Neural cell (in vitro differentiated cells): ENCODE data around the gene AP3B1. TPM values are rescaled to one million over a fixed set of nuclear protein-coding genes. Genes with fewer than 3 reads are reported as not detected.

Source experiments
- H2AFZ ChIP-seq: fragments of 200-600, 300-800 bp; sonication (generic), shearing (Covaris generic); 2 replicates; pipeline ENCODE4 v1.6.0; 2014; ENCODE audit warnings: low read depth, mild to moderate bottlenecking, antibody characterized with exemption, low read length, moderate library complexity
- H3F3A ChIP-seq: fragments of 200-600 bp; shearing (Covaris generic); 2 replicates; pipeline ENCODE4 v1.6.1; 2016; ENCODE audit warnings: mild to moderate bottlenecking, moderate library complexity, mixed read lengths, antibody characterized with exemption, low read length; ENCODE audit not compliant: insufficient read depth, poor library complexity, severe bottlenecking
- H3K27ac ChIP-seq: fragments of 200-600, 300-800 bp; sonication (generic), shearing (Covaris generic); 2 replicates; pipeline ENCODE4 v1.5.1; 2014; ENCODE audit warnings: mild to moderate bottlenecking, low read length, moderate library complexity
- H3K27me3 ChIP-seq: fragments of 300-800, 200-600 bp; sonication (generic), shearing (Covaris generic); 2 replicates; pipeline ENCODE4 v1.6.0; 2014; ENCODE audit warnings: mild to moderate bottlenecking, low read depth, low read length, moderate library complexity; ENCODE audit not compliant: insufficient read depth
- H3K36me3 ChIP-seq: fragments of 300-800, 200-600 bp; sonication (generic), shearing (Covaris generic); 2 replicates; pipeline ENCODE4 v1.5.1; 2014; ENCODE audit warnings: mild to moderate bottlenecking, antibody characterized with exemption, low read length, moderate library complexity; ENCODE audit not compliant: insufficient read depth
- H3K4me2 ChIP-seq: fragments of 300-800, 200-600 bp; sonication (generic), shearing (Covaris generic); 2 replicates; pipeline ENCODE4 v1.6.0; 2014; ENCODE audit warnings: mild to moderate bottlenecking, low read length
- H3K4me3 ChIP-seq: fragments of 300-800, 200-600 bp; sonication (generic), shearing (Covaris generic); 2 replicates; pipeline ENCODE4 v1.5.1; 2014; ENCODE audit warnings: mild to moderate bottlenecking, low read length, moderate library complexity
- H3K79me2 ChIP-seq: fragments of 200-600 bp; shearing (Covaris generic); replicated peaks from 2 replicates; pipeline ENCODE4 v1.6.0; 2014; ENCODE audit warnings: mild to moderate bottlenecking, low read length, moderate library complexity; ENCODE audit not compliant: insufficient read depth
- H3K9ac ChIP-seq: fragments of 300-800, 200-600 bp; sonication (generic), shearing (Covaris generic); 2 replicates; pipeline ENCODE4 v1.6.1; 2016; ENCODE audit warnings: mild to moderate bottlenecking, low read length, mixed read lengths
- H3K9me2 ChIP-seq: fragments of 200-600 bp; shearing (Covaris generic); 2 replicates; pipeline ENCODE4 v1.6.1; 2016; ENCODE audit warnings: mild to moderate bottlenecking, low read length, mixed read lengths; ENCODE audit not compliant: insufficient read depth
- H3K9me3 ChIP-seq: fragments of 200-600, 300-800 bp; sonication (generic), shearing (Covaris generic); 2 replicates; pipeline ENCODE4 v1.6.1; 2016; ENCODE audit warnings: mild to moderate bottlenecking, mixed run types, low read length, moderate library complexity, mixed read lengths
- H4K20me1 ChIP-seq: fragments of 200-600 bp; shearing (Covaris generic); 2 replicates; pipeline ENCODE4 v1.6.1; 2016; ENCODE audit warnings: mild to moderate bottlenecking, mixed run types; ENCODE audit not compliant: insufficient read depth
- EP300 ChIP-seq: fragments of 450-650 bp; conservative IDR thresholded peaks from 2 replicates; pipeline ENCODE4 v1.6.1; 2014; ENCODE audit warnings: antibody characterized with exemption, mild to moderate bottlenecking, moderate library complexity; ENCODE audit not compliant: poor library complexity, severe bottlenecking
- EZH2 ChIP-seq: fragments of 200-600, 300-800 bp; shearing (Covaris generic), sonication (generic); IDR thresholded peaks from 2 replicates; pipeline ENCODE4 v1.6.1; 2014; ENCODE audit warnings: antibody characterized with exemption, low read length, borderline replicate concordance, mild to moderate bottlenecking; ENCODE audit not compliant: insufficient read depth, poor library complexity, severe bottlenecking
- MXI1 ChIP-seq: fragments of 450-650 bp; conservative IDR thresholded peaks from 2 replicates; pipeline ENCODE4 v1.6.1; 2014; ENCODE audit warnings: antibody characterized with exemption, mild to moderate bottlenecking; ENCODE audit not compliant: poor library complexity, severe bottlenecking
- POLR2AphosphoS5 ChIP-seq: IDR thresholded peaks from 2 replicates; pipeline ENCODE4 v1.6.1; 2012
- RAD21 ChIP-seq: fragments of 450-650 bp; conservative IDR thresholded peaks from 2 replicates; pipeline ENCODE4 v1.6.1; 2014; ENCODE audit warnings: antibody characterized with exemption, mild to moderate bottlenecking, moderate library complexity
- SMC3 ChIP-seq: fragments of 450-650 bp; conservative IDR thresholded peaks from 2 replicates; pipeline ENCODE4 v1.6.1; 2014; ENCODE audit warnings: antibody characterized with exemption, mild to moderate bottlenecking, moderate library complexity; ENCODE audit not compliant: poor library complexity
- TAF1 ChIP-seq: IDR thresholded peaks from 2 replicates; pipeline ENCODE4 v1.6.1; 2012; ENCODE audit warnings: low read depth
- polyA plus RNA-seq: library from polyadenylated mRNA; depleted of rRNA; stranded (reverse); fragments of >200 nt; gene quantifications from 2 replicates; pipeline ENCODE4 v1.2.3, GENCODE V29; 2014
- TF ChIP-seq, protein P1 (sequence below): fragments of 450-650 bp; IDR thresholded peaks from 2 replicates; pipeline ENCODE4 v1.5.1; 2014; ENCODE audit warnings: antibody characterized with exemption, mild to moderate bottlenecking, moderate library complexity; ENCODE audit not compliant: poor library complexity, severe bottlenecking
- TF ChIP-seq, protein P2 (sequence below): IDR thresholded peaks from 2 replicates; pipeline ENCODE4 v1.6.1; 2012; ENCODE audit warnings: borderline replicate concordance

Gene AP3B1
- polyA plus RNA-seq, 1 donor from 2014 or later, result 8.5 TPM

DNA sequence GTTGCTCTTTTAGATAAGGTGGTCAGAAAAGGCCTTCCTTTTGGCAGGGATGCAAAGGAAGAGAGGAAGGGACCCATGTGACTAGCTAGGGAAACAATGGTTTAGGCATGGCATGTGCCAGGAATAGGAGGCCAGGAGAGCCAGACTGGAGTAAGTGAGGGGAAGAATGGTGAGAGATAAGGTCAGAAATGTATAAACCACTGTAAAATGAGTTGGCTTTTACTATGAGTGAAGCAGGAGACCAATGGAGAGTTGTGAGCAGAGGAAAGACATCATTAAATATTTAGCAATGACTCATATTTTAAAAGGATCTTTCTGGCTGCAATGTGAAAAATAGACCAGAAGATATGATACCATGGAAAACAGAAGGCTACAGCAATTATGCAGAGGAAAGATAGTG lies 50.9 kb downstream of the AP3B1 start:
- Histone ChIP-seq H3K36me3 (no peaks in the 10 kb centered on the region), H3K27ac (no peak overlapping the region), H3F3A (no peaks in the 10 kb centered on the region), H3K4me2 (no peak overlapping the region), H3K9me2 (no peaks in the 10 kb centered on the region), H2AFZ (no peak overlapping the region), H4K20me1 (no peaks in the 10 kb centered on the region), H3K4me3 (no peak overlapping the region), H3K27me3 (no peaks in the 10 kb centered on the region), H3K9ac (no peak overlapping the region), H3K9me3 (no peaks in the 10 kb centered on the region), H3K79me2 (no peaks in the 10 kb centered on the region)
- no peak for TF ChIP-seq POLR2AphosphoS5
- no peak for TF ChIP-seq TAF1

DNA sequence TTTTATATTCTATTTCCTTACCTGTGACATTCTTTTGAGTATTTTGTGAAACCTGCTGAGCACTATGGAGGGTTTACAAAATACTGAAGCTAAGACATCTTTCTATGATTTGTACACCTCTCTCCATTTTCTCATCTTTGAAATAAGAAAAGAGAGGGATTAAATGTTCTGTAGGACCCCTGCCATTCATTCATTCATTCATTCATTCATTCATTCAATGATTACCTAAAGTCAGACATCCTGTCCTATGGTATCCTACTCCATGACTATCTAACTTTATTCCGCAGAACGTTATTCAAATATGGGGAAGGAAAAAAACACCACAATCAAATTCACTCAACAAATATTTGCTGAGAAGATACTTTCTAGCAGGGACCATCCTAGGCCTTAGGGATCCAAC lies 51.4 kb downstream of the AP3B1 start:
- Histone ChIP-seq H3K9me3 (no peaks in the 10 kb centered on the region), H3K4me2 (no peak overlapping the region), H3F3A (no peaks in the 10 kb centered on the region), H3K27me3 (no peaks in the 10 kb centered on the region), H3K79me2 (no peaks in the 10 kb centered on the region), H3K9ac (no peak overlapping the region), H3K36me3 (no peaks in the 10 kb centered on the region), H2AFZ (no peak overlapping the region), H3K4me3 (no peak overlapping the region), H4K20me1 (no peaks in the 10 kb centered on the region), H3K27ac (no peak overlapping the region), H3K9me2 (no peaks in the 10 kb centered on the region)
- no peak for TF ChIP-seq EZH2
- TF ChIP-seq EP300, result no peak
- no peak for TF ChIP-seq POLR2AphosphoS5
- TF ChIP-seq SMC3, result no peak
- no peak for TF ChIP-seq TAF1
- TF ChIP-seq, protein P1, sequence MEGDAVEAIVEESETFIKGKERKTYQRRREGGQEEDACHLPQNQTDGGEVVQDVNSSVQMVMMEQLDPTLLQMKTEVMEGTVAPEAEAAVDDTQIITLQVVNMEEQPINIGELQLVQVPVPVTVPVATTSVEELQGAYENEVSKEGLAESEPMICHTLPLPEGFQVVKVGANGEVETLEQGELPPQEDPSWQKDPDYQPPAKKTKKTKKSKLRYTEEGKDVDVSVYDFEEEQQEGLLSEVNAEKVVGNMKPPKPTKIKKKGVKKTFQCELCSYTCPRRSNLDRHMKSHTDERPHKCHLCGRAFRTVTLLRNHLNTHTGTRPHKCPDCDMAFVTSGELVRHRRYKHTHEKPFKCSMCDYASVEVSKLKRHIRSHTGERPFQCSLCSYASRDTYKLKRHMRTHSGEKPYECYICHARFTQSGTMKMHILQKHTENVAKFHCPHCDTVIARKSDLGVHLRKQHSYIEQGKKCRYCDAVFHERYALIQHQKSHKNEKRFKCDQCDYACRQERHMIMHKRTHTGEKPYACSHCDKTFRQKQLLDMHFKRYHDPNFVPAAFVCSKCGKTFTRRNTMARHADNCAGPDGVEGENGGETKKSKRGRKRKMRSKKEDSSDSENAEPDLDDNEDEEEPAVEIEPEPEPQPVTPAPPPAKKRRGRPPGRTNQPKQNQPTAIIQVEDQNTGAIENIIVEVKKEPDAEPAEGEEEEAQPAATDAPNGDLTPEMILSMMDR, result no peak
- TF ChIP-seq, protein P2, sequence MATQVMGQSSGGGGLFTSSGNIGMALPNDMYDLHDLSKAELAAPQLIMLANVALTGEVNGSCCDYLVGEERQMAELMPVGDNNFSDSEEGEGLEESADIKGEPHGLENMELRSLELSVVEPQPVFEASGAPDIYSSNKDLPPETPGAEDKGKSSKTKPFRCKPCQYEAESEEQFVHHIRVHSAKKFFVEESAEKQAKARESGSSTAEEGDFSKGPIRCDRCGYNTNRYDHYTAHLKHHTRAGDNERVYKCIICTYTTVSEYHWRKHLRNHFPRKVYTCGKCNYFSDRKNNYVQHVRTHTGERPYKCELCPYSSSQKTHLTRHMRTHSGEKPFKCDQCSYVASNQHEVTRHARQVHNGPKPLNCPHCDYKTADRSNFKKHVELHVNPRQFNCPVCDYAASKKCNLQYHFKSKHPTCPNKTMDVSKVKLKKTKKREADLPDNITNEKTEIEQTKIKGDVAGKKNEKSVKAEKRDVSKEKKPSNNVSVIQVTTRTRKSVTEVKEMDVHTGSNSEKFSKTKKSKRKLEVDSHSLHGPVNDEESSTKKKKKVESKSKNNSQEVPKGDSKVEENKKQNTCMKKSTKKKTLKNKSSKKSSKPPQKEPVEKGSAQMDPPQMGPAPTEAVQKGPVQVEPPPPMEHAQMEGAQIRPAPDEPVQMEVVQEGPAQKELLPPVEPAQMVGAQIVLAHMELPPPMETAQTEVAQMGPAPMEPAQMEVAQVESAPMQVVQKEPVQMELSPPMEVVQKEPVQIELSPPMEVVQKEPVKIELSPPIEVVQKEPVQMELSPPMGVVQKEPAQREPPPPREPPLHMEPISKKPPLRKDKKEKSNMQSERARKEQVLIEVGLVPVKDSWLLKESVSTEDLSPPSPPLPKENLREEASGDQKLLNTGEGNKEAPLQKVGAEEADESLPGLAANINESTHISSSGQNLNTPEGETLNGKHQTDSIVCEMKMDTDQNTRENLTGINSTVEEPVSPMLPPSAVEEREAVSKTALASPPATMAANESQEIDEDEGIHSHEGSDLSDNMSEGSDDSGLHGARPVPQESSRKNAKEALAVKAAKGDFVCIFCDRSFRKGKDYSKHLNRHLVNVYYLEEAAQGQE, result no peak
- TF ChIP-seq MXI1, result no peak
- no peak for TF ChIP-seq RAD21

DNA sequence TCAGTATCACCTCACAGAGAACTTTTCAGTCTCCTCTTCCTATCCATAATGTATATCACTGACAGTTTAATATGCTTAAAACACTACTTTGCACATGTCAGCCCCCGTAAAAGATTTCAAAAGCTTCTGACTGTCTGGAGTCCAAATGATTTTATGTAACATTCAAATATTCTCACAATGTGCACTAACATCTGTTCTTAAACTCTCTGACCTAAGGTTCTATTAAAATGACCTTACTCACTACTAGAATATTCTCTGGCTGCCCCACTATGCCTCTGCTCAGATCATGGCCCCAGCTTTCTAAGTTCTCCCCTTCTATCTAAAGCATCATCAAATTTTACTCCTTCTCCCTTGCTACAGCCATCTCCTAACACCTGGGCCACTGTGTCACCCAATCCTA lies 52.5 kb downstream of the AP3B1 start:
- H3K4me2 ChIP-seq, result no peak overlapping the region
- H3K79me2 ChIP-seq, result no peaks in the 10 kb centered on the region
- no peaks in the 10 kb centered on the region for H3K36me3 ChIP-seq
- H3K9ac ChIP-seq, result no peak overlapping the region
- H3F3A ChIP-seq, result no peaks in the 10 kb centered on the region
- TF ChIP-seq RAD21 (no peak), EZH2 (no peak), MXI1 (no peak), TAF1 (no peak), POLR2AphosphoS5 (no peak), SMC3 (no peak), EP300 (no peak)
- TF ChIP-seq, protein P1, result no peak
- TF ChIP-seq, protein P2, result no peak
- no peaks in the 10 kb centered on the region for H3K27me3 ChIP-seq
- H3K4me3 ChIP-seq, result no peak overlapping the region
- no peaks in the 10 kb centered on the region for H4K20me1 ChIP-seq
- H3K27ac ChIP-seq, result no peak overlapping the region
- no peaks in the 10 kb centered on the region for H3K9me2 ChIP-seq
- H3K9me3 ChIP-seq, result no peaks in the 10 kb centered on the region
- H2AFZ ChIP-seq, result no peak overlapping the region
